Measurements from ENCODE around the gene TBCB. TPM values are rescaled to one million over a fixed set of nuclear protein-coding genes. Genes with fewer than 3 reads are reported as not detected.

TBCB gene
- total and polyA plus RNA-seq, 9 of the 15 experiments (the other 6 are each of a cell fraction or from before 2014, with no cell fraction given), result 3.5 to 115 (median 58.9) TPM

DNA sequence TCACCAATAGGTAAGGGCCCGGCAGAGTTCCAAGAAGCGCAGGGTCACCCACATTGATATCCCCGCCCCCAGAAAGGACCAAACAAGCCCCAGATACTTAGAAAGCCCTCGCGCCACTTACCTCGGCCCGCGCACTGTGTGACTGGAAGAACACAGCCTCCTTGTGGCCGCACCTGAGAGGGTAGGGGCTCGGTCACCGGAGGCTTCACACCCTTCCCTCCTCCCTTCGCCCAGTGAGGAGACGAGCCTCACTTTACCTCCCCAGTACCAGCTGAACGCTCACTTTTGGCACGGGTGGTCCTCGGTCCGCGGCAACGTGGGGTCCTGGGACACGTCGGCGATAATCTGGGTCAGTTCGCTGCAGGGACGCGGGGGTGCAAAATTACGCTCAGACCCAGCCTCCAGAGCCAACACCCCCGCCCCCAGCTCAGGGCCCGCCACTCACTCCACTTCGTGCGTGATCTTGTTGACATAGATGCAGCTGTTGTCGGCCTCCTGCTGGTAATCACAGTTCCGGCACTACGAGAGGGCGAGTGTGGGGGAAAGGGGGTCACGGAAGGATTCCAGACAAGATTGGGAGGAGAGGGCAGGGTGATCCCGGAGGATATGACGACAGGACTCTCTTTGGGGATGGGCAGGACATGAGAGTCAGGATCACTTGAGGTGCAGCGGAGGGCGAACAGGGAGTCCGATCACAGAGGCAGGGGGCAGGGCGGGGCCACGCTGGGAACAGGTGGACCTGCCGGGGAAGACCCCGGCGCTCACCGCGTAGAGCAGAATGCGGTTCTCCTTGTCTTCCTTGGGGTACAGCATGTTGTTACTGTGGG is 1.2 kb upstream of the TBCB start (continued):
- TF ChIP-seq, protein P1, sequence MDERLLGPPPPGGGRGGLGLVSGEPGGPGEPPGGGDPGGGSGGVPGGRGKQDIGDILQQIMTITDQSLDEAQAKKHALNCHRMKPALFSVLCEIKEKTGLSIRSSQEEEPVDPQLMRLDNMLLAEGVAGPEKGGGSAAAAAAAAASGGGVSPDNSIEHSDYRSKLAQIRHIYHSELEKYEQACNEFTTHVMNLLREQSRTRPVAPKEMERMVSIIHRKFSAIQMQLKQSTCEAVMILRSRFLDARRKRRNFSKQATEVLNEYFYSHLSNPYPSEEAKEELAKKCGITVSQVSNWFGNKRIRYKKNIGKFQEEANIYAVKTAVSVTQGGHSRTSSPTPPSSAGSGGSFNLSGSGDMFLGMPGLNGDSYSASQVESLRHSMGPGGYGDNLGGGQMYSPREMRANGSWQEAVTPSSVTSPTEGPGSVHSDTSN (CRISPR knock-in tag; IDR thresholded peaks at IDR 0.05; ENCODE audit: low read depth), result no peak
- TF ChIP-seq, protein P1 (tag; conservative IDR thresholded peaks at IDR 0.05; ENCODE audit: low read depth), result 0 out of 2 replicates have a peak, but pooled peaks have one; percentile 12
- TF ChIP-seq, protein P2, sequence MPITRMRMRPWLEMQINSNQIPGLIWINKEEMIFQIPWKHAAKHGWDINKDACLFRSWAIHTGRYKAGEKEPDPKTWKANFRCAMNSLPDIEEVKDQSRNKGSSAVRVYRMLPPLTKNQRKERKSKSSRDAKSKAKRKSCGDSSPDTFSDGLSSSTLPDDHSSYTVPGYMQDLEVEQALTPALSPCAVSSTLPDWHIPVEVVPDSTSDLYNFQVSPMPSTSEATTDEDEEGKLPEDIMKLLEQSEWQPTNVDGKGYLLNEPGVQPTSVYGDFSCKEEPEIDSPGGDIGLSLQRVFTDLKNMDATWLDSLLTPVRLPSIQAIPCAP (CRISPR knock-in tag; IDR thresholded peaks at IDR 0.05; ENCODE audit: borderline replicate concordance), result 0 out of 2 replicates have a peak, but pooled peaks have one; percentile 24
- TF ChIP-seq ZNF717 (CRISPR knock-in tag; IDR thresholded peaks at IDR 0.05) (no peak), ZFPM2 (CRISPR knock-in tag; IDR thresholded peaks at IDR 0.05) (no peak), RAD21 (CRISPR knock-in tag; conservative IDR thresholded peaks at IDR 0.05 in 1 of 2, IDR thresholded peaks at IDR 0.05 in 1 of 2) (peak in 1 of 2 experiments; percentile 35; a peak in 2 of 4 replicates), EGR1 (conservative IDR thresholded peaks at IDR 0.05) (peak; percentile 60), CBX1 (IDR thresholded peaks at IDR 0.05; ENCODE audit: low read depth) (no peak), ZNF324 (CRISPR knock-in tag; IDR thresholded peaks at IDR 0.05) (no peak)
- TF ChIP-seq, protein P3, sequence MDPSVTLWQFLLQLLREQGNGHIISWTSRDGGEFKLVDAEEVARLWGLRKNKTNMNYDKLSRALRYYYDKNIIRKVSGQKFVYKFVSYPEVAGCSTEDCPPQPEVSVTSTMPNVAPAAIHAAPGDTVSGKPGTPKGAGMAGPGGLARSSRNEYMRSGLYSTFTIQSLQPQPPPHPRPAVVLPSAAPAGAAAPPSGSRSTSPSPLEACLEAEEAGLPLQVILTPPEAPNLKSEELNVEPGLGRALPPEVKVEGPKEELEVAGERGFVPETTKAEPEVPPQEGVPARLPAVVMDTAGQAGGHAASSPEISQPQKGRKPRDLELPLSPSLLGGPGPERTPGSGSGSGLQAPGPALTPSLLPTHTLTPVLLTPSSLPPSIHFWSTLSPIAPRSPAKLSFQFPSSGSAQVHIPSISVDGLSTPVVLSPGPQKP (CRISPR knock-in tag; IDR thresholded peaks at IDR 0.05), result no peak
- TF ChIP-seq, protein P4, sequence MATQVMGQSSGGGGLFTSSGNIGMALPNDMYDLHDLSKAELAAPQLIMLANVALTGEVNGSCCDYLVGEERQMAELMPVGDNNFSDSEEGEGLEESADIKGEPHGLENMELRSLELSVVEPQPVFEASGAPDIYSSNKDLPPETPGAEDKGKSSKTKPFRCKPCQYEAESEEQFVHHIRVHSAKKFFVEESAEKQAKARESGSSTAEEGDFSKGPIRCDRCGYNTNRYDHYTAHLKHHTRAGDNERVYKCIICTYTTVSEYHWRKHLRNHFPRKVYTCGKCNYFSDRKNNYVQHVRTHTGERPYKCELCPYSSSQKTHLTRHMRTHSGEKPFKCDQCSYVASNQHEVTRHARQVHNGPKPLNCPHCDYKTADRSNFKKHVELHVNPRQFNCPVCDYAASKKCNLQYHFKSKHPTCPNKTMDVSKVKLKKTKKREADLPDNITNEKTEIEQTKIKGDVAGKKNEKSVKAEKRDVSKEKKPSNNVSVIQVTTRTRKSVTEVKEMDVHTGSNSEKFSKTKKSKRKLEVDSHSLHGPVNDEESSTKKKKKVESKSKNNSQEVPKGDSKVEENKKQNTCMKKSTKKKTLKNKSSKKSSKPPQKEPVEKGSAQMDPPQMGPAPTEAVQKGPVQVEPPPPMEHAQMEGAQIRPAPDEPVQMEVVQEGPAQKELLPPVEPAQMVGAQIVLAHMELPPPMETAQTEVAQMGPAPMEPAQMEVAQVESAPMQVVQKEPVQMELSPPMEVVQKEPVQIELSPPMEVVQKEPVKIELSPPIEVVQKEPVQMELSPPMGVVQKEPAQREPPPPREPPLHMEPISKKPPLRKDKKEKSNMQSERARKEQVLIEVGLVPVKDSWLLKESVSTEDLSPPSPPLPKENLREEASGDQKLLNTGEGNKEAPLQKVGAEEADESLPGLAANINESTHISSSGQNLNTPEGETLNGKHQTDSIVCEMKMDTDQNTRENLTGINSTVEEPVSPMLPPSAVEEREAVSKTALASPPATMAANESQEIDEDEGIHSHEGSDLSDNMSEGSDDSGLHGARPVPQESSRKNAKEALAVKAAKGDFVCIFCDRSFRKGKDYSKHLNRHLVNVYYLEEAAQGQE (IDR thresholded peaks at IDR 0.05; ENCODE audit: borderline replicate concordance), result peak; percentile 6; the same call in 1 of the 2 replicates
- TF ChIP-seq, protein P4 (CRISPR knock-in tag; IDR thresholded peaks at IDR 0.05; ENCODE audit: low read depth), result no peak
- TF ChIP-seq, protein P5, sequence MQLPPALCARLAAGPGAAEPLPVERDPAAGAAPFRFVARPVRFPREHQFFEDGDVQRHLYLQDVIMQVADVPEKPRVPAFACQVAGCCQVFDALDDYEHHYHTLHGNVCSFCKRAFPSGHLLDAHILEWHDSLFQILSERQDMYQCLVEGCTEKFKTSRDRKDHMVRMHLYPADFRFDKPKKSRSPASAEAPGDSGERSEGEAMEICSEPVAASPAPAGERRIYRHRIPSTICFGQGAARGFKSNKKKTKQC (CRISPR knock-in tag; IDR thresholded peaks at IDR 0.05), result no peak

All from K562 (cell line).